ENCODE measurements around the gene SLAMF8.

The SLAMF8 gene

GRCh38 chr1:159828581-159829272 lies 2.1 kb downstream of the SLAMF8 start:
- CTCF ChIA-PET: interaction anchor here (1.3 to 1.8 kb wide), 2 partner anchors 30 kb away, joined by 5 to 11 read pairs; no protein-coding TSS in a partner anchor
- Mint-ChIP-seq H3K4me1 (peaks cover 49% of the 10 kb centered on the region), H3K27me3 (peaks cover 39% of the 10 kb centered on the region), H3K36me3 (peaks cover 13% of the 10 kb centered on the region), H3K9me3 (peaks cover 19% of the 10 kb centered on the region), H3K27ac (no peak overlapping the region), H3K4me3 (no peak overlapping the region)
- DNase-seq: no peak

DNA sequence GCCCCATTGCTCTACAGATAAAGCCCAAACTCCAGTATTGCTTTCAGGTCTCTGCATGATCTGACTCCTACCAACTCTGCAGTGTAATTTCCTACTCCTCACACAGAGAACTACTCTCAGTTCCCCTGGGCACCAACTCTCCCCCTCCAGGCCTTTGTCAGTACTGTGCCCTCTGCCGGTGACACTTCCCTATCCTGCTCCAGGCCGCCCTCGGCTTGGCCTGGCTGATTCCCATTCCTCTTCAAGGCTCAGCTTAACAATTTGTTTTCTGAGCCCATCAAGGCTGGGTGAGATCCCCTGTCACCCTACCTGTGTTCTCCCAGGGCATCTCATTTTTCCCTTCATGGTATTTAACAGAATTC lies 2.6 kb downstream of the SLAMF8 start:
- Mint-ChIP-seq H3K9me3 (peaks cover 19% of the 10 kb centered on the region), H3K27ac (no peak overlapping the region), H3K36me3 (peaks cover 13% of the 10 kb centered on the region), H3K4me3 (no peak overlapping the region), H3K27me3 (peaks cover 34% of the 10 kb centered on the region), H3K4me1 (peaks cover 48% of the 10 kb centered on the region)
- CTCF ChIA-PET: interaction anchor here (0.9 to 1.8 kb wide), 2 partner anchors 26 to 30 kb away, joined by 3 to 11 read pairs; no protein-coding TSS in a partner anchor
- no peak for DNase-seq

DNA sequence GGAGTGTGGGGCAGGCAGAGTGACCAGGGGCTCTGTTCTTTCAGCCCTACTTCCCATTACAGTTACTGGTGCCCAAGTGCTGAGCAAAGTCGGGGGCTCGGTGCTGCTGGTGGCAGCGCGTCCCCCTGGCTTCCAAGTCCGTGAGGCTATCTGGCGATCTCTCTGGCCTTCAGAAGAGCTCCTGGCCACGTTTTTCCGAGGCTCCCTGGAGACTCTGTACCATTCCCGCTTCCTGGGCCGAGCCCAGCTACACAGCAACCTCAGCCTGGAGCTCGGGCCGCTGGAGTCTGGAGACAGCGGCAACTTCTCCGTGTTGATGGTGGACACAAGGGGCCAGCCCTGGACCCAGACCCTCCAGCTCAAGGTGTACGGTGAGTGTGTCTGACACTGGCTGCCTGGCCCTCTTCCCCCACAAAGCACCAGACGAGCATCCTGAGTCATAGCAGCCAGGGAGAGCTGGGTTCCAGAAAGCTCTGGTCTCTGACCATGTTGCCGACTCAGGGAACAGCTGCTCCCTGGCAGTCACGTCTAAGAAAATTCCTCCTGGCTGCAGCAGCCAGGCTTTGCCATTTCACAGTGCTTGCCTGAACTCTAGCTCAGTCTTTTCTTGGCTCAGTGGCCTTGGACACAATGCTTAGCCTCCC lies 3.3 kb downstream of the SLAMF8 start:
- H3K27ac Mint-ChIP-seq: no peak overlapping the region

DNA sequence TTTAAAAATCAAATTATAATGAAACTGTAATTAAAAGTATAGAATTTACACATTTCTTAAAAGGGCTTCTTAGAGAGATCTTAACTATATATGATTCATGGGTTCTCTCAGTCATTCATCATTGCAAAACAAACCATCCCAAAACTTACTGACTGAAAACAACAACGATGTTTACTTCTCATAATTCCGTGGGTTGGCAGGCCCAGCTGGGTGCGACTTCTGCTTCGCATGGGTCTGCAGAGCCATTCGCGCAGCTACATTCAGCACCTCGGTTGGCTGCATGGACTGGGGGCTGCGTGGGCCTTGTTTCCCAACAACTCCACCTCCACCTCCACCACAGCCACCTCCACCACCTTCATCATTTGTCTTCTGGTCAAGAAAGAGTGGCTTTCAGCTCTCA lies 4.0 kb downstream of the SLAMF8 start:
- Mint-ChIP-seq H3K9me3 (peaks cover 19% of the 10 kb centered on the region), H3K4me1 (peaks cover 35% of the 10 kb centered on the region), H3K36me3 (peaks cover 13% of the 10 kb centered on the region), H3K4me3 (no peak overlapping the region), H3K27me3 (peaks cover 23% of the 10 kb centered on the region), H3K27ac (no peak overlapping the region)
- no peak for DNase-seq
- CTCF ChIA-PET: interaction anchor here (1.1 to 2.4 kb wide), 5 partner anchors 20 to 61 kb away, joined by 3 to 11 read pairs (median 8); no protein-coding TSS in a partner anchor

More for the DNA sequence above, 3.3 kb downstream of the SLAMF8 start:
- Mint-ChIP-seq H3K9me3 (peaks cover 19% of the 10 kb centered on the region), H3K27me3 (peaks cover 27% of the 10 kb centered on the region), H3K4me1 (peaks cover 43% of the 10 kb centered on the region), H3K4me3 (no peak overlapping the region), H3K36me3 (peaks cover 13% of the 10 kb centered on the region)
- no peak for DNase-seq
- CTCF ChIA-PET: interaction anchor here (0.9 to 2.4 kb wide), 4 partner anchors 21 to 62 kb away, joined by 3 to 11 read pairs (median 6); no protein-coding TSS in a partner anchor

- H3K4me3 Mint-ChIP-seq: no peak overlapping the region
- no peak overlapping the region for H3K27ac Mint-ChIP-seq
- peaks cover 26% of the 10 kb centered on the region for H3K4me1 Mint-ChIP-seq
- H3K9me3 Mint-ChIP-seq: peaks cover 19% of the 10 kb centered on the region
- no peak for DNase-seq
- peaks cover 13% of the 10 kb centered on the region for H3K36me3 Mint-ChIP-seq
- H3K27me3 Mint-ChIP-seq: peaks cover 28% of the 10 kb centered on the region
- CTCF ChIA-PET: interaction anchor here (0.9 to 2.4 kb wide), 6 partner anchors 19 to 176 kb away, joined by 3 to 11 read pairs (median 4); no protein-coding TSS in a partner anchor
These were observed 4.9 kb downstream of the SLAMF8 start for GRCh38 chr1:159831412-159832141.

GRCh38 chr1:159832309-159832708 lies 5.6 kb downstream of the SLAMF8 start:
- no peak for DNase-seq
- Mint-ChIP-seq H3K4me3 (no peak overlapping the region), H3K9me3 (peaks cover 14% of the 10 kb centered on the region), H3K36me3 (peaks cover 9% of the 10 kb centered on the region), H3K4me1 (peaks cover 19% of the 10 kb centered on the region), H3K27ac (no peak overlapping the region), H3K27me3 (peaks cover 31% of the 10 kb centered on the region)
- CTCF ChIA-PET: interaction anchor here (1.0 to 2.2 kb wide), 4 partner anchors 9 to 173 kb away, joined by 4 to 11 read pairs (median 4); no protein-coding TSS in a partner anchor

DNA sequence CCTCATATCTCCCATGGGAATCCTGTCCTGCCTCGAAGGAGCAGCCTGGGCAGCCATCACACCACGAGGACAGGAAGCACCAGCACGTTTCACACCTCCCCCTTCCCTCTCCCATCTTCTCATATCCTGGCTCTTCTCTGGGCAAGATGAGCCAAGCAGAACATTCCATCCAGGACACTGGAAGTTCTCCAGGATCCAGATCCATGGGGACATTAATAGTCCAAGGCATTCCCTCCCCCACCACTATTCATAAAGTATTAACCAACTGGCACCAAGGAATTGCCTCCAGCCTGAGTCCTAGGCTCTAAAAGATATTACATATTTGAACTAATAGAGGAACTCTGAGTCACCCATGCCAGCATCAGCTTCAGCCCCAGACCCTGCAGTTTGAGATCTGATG lies 8.7 kb downstream of the SLAMF8 start:
- Mint-ChIP-seq H3K27ac (no peak overlapping the region), H3K4me1 (peaks cover 6% of the 10 kb centered on the region), H3K27me3 (peaks cover 17% of the 10 kb centered on the region), H3K36me3 (no peaks in the 10 kb centered on the region), H3K4me3 (no peak overlapping the region), H3K9me3 (no peaks in the 10 kb centered on the region)
- CTCF ChIA-PET: interaction anchor here (1.0 kb wide), 1 partner anchor 36 kb away, joined by 3 read pairs; no protein-coding TSS in a partner anchor
- DNase-seq: no peak

DNA sequence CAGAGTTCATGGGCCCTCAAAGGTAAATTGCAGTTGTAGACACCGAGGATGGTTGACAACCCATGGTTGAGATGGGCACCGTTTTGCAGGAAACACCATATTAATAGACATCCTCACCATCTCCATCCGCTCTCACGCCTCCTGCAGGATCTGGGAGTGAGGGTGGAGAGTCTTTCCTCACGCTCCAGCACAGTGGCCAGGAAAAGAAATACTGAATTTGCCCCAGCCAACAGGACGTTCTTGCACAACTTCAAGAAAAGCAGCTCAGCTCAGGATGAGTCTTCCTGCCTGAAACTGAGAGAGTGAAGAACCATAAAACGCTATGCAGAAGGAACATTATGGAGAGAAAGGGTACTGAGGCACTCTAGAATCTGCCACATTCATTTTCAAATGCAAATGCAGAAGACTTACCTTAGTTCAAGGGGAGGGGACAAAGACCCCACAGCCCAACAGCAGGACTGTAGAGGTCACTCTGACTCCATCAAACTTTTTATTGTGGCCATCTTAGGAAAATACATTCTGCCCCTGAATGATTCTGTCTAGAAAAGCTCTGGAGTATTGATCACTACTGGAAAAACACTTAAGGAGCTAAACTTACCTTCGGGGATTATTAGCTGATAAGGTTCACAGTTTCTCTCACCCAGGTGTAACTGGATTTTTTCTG lies 9.3 kb downstream of the SLAMF8 start:
- DNase-seq: no peak
- Mint-ChIP-seq H3K27me3 (peaks cover 14% of the 10 kb centered on the region), H3K9me3 (no peaks in the 10 kb centered on the region), H3K27ac (no peak overlapping the region), H3K36me3 (no peaks in the 10 kb centered on the region), H3K4me1 (peaks cover 6% of the 10 kb centered on the region), H3K4me3 (no peak overlapping the region)
- CTCF ChIA-PET: interaction anchor here (1.0 to 1.4 kb wide), 3 partner anchors 36 to 54 kb away, joined by 3 to 6 read pairs (median 4); no protein-coding TSS in a partner anchor

GRCh38 chr1:159838715-159839114 lies 12.0 kb downstream of the SLAMF8 start:
- Mint-ChIP-seq H3K4me1 (peaks cover 6% of the 10 kb centered on the region), H3K27ac (no peak overlapping the region), H3K27me3 (peaks cover 15% of the 10 kb centered on the region), H3K9me3 (no peaks in the 10 kb centered on the region), H3K4me3 (no peak overlapping the region), H3K36me3 (no peaks in the 10 kb centered on the region)
- no peak for DNase-seq
- CTCF ChIA-PET: no interaction called here

DNA sequence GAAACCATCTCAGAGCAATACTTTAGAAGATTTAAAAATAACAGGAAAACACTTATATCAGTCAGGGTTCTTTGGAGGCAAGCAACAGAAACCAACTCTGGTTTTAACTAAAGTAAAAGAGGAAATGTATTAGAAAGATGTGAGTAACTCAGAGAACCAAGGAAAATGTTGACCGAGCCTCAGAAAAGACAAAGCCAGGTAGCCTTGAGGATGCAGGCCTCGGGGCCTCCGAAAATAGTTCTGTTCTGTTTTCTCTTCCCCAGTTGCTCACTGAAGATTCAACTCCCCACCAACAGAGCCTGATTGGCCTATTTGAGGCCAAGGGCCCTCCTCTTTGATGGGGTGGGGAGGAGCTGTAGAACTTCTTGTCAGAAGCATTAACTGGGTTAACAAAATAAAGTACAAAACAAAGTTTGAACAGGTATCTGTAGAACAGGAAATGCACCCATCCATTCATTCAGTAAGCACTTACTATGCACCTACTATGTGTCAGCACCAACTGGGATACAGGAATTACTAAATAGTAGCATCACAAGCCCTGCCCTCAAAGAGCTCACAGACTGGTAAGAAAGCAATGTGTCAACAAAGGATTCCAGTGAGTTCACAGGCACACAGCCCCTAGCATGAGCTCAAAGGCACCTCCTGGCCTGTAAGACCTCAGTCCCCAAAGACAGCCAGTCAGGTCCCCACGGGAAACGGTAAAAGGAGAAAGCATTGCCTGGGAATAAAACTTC lies 12.6 kb downstream of the SLAMF8 start:
- Mint-ChIP-seq H3K9me3 (no peaks in the 10 kb centered on the region), H3K4me1 (peaks cover 6% of the 10 kb centered on the region), H3K27ac (no peak overlapping the region), H3K36me3 (no peaks in the 10 kb centered on the region), H3K27me3 (peaks cover 20% of the 10 kb centered on the region), H3K4me3 (no peak overlapping the region)
- CTCF ChIA-PET: interaction anchor here (0.6 to 1.7 kb wide), 3 partner anchors 41 to 166 kb away, joined by 3 to 5 read pairs (median 3); no protein-coding TSS in a partner anchor
- no peak for DNase-seq

GRCh38 chr1:159841749-159842148 lies 15.1 kb downstream of the SLAMF8 start:
- CTCF ChIA-PET: interaction anchor here (1.2 to 1.5 kb wide), 2 partner anchors 9 to 166 kb away, joined by 3 to 4 read pairs; no protein-coding TSS in a partner anchor
- H3K27me3 Mint-ChIP-seq: peaks cover 20% of the 10 kb centered on the region

DNA sequence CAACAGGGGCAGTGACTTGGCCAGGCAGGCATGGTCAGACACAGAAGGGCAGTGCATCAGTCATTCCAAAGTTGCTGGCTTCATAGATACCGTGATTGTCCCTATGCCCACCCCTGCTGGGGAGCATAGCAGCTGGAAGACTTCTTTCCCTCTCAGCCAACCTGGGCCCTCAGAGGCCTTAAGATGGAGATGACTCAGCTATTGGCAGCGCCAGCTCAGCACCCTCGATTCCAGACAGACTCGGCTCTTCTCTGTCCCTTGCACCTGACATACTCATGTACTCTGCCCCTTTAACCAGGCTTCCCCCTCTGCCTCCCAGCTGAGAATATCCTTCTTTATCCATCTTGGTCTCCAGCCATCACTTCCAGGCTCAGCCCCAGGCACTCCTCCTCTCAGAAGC lies 16.8 kb downstream of the SLAMF8 start:
- CTCF ChIA-PET: interaction anchor here (0.6 to 1.3 kb wide), 2 partner anchors 49 to 163 kb away, joined by 3 to 4 read pairs; no protein-coding TSS in a partner anchor
- DNase-seq: no peak
- Mint-ChIP-seq H3K9me3 (no peaks in the 10 kb centered on the region), H3K27me3 (peaks cover 27% of the 10 kb centered on the region), H3K36me3 (no peaks in the 10 kb centered on the region), H3K4me1 (peaks cover 6% of the 10 kb centered on the region), H3K27ac (no peak overlapping the region), H3K4me3 (no peak overlapping the region)

More at GRCh38 chr1:159841749-159842148, 15.1 kb downstream of the SLAMF8 start:
- Mint-ChIP-seq H3K4me3 (no peak overlapping the region), H3K27ac (no peak overlapping the region), H3K4me1 (peaks cover 6% of the 10 kb centered on the region), H3K36me3 (no peaks in the 10 kb centered on the region), H3K9me3 (no peaks in the 10 kb centered on the region)
- no peak for DNase-seq

All from activated naive CD4-positive, alpha-beta T cell treated with anti-CD3 and anti-CD28 coated beads, Interleukin-2, amount 10 ng/mL, durations not matched to agents 7 days and 5 days (primary cell).